ENCODE data around the gene S1PR3.

- TF ChIP-seq BHLHE40 (IDR thresholded peaks at IDR 0.05; ENCODE audit: borderline replicate concordance) (no peak), SP1 (IDR thresholded peaks at IDR 0.05) (no peak), FOXM1 (IDR thresholded peaks at IDR 0.05; ENCODE audit: borderline replicate concordance) (no peak), ZNF384 (IDR thresholded peaks at IDR 0.05) (no peak), L3MBTL2 (conservative IDR thresholded peaks at IDR 0.05) (no peak), NFRKB (IDR thresholded peaks at IDR 0.05) (no peak), ARNT (IDR thresholded peaks at IDR 0.05) (no peak), ELF4 (IDR thresholded peaks at IDR 0.05) (no peak), FOXK2 (IDR thresholded peaks at IDR 0.05) (no peak), SUZ12 (IDR thresholded peaks at IDR 0.05) (no peak), PKNOX1 (IDR thresholded peaks at IDR 0.05) (no peak), TARDBP (IDR thresholded peaks at IDR 0.05) (no peak), FOXA1 (IDR thresholded peaks at IDR 0.05) (no peak)
These were observed 30.6 kb upstream of the S1PR3 start for GRCh38 chr9:88960632-88961031.

Data from HEK293T (cell line).